Erythroblast (primary cell): ENCODE measurements around the gene RGS12.

Source experiments
- GATA1 ChIP-seq: IDR thresholded peaks from 2 replicates; pipeline ENCODE4 v1.6.1; 2011; ENCODE audit warnings: low read depth, mild to moderate bottlenecking, control low read depth, low read length, moderate library complexity
- POLR2A ChIP-seq: IDR thresholded peaks from 2 replicates; pipeline ENCODE4 v1.6.1; 2011; ENCODE audit warnings: mild to moderate bottlenecking, low read length

DNA sequence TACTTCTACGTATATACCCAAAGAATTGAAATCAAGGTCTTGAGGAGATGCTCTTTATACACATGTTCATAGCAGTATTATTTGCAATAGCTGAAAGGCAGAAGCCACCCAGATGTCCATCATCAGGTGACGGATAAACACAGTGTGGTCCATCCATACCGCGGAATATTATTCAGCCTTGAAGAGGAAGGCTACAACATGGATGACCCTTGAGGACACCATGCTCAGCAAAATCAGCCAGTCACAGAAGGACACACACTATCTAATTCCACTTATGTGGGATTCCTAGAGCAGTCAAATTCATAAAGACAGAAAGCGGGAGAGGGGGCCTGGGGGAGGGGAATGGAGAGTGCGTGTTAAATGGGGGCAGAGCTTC lies 44.5 kb downstream of the RGS12 start:
- TF ChIP-seq POLR2A (no peak), GATA1 (no peak)
